HG03439 (cell line): ENCODE results near the gene ICA1.

ENCODE experiments used
- ATAC-seq: cut with Tn5 transposase; IDR thresholded peaks from one replicate; pipeline ENCODE4 v1.9.1; 2021; ENCODE audit warnings: mild to moderate bottlenecking, moderate library complexity; ENCODE audit not compliant: unreplicated experiment

Gene ICA1

GRCh38 chr7:8228766-8229674 is 32.9 kb downstream of the ICA1 start:
- no peak for ATAC-seq

GRCh38 chr7:8228068-8228467 is 33.9 kb downstream of the ICA1 start:
- no peak for ATAC-seq

GRCh38 chr7:8227261-8227660 is 34.7 kb downstream of the ICA1 start:
- no peak for ATAC-seq

- no peak for ATAC-seq
Measured at GRCh38 chr7:8226501-8226900, 35.5 kb downstream of the ICA1 start.

- no peak for ATAC-seq
Measured at GRCh38 chr7:8221567-8221966, 40.4 kb downstream of the ICA1 start.

DNA sequence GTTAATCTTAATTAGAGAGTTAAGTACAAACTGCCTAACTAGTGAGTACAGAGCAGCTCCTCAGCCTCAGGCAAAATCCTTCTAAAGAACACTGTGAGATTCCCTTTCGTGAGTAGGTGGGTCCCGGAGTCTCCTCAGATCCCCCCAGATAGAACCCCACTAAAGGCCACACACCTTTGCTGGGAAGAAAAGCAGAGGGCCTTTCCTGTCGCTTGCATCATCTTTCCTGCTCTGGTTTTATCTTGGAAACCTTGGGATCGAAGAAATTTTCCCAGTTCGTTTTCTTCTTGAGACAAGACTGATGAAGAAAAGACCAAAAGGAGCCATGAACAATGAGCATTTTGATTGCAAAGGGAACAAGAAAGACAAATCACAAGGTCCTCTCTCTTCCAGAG is 40.9 kb downstream of the ICA1 start:
- ATAC-seq, result no peak

GRCh38 chr7:8220376-8221100 is 41.4 kb downstream of the ICA1 start:
- no peak for ATAC-seq

DNA sequence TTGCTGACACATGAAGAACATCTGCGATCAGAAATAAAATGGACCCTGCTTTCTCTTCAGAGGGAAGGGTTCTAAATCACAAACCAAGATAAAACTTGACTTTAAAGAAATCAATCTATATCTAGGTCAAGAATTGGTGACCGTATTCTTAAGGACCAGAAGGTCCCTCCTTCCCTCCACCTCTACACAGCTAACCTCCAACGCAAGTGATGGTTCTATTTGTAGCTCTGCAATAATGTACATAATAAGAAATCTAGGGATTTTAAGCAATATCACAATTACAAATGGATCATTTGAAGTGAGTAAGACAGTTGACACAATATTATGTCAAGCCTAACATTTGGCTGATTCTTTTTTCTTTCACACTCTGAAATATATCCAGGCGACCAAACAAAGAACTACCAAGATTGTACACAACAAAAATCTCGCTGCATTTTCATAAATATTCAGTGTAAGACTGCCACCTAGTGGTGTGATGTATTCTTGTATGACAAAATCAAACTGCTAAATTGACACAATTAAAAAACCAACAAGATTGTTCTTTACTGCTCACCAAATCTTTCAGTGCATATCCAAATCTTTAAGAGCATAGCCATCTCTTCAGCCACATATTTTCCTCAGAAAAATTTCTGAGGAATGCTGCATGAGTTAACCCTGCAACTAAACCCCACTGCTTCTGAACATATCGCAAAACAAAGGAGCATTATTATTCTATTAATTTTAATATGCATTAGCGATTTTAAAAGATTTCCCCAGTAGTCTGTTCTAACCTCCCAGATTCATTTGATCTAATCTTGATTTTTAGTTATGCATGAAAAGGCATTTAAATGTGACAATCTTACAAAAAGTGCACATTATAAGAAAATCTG is 44.5 kb downstream of the ICA1 start:
- no peak for ATAC-seq

GRCh38 chr7:8216334-8216690 is 45.7 kb downstream of the ICA1 start:
- ATAC-seq, result no peak

DNA sequence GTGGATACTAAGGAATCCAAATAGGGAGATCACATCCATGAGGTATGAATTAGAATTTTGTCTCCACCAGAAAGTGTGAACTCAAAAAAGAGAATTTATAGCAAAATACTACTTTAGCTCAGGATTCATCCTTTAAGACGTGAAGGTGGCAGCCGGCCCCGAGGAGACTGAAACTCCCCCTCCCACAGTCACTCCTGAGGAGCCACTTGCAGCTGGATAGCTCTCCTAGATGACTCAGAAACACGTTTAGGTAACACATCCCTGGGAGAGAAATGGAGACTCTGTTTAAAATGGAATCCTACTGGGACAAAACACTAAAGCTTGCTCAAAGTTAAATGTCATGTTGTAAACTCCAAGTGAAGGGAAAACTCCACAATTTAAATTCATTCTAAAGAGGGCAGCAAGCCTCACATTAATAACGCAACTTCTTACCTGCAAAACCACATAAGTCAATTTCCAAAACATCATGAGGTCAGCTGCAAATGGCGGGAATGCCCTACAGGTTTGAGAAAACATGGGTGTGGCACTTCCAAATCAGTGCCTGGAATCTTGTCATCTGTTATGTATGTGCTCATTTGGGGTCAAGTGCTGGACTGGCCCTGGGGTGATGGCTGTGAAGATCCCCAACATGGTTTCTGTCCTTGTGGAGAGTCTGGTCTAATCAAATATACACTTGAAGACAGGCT is 46.2 kb downstream of the ICA1 start:
- no peak for ATAC-seq

- no peak for ATAC-seq
Measured at GRCh38 chr7:8214244-8214824, 47.6 kb downstream of the ICA1 start.

GRCh38 chr7:8213381-8213780 is 48.6 kb downstream of the ICA1 start:
- ATAC-seq, result no peak

GRCh38 chr7:8212638-8213037 is 49.3 kb downstream of the ICA1 start:
- ATAC-seq, result no peak

DNA sequence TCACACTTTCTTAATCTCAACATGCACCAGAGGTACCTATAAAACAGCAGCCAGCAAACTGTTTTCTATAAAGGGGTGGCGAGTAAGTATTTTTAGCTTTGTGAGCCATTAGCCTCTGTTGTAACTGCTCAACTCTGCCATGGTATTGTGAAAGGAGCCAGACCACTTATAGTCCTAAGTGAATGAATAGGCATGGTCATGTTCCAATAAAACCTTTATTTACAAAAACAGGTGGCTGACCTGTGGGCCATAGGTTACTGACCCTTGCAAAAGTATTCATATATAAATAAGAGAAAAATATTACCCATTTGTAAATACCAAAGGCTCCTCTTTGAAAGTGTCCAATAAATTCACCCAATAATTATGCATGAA is 50.3 kb downstream of the ICA1 start:
- no peak for ATAC-seq

GRCh38 chr7:8210845-8211724 is 50.9 kb downstream of the ICA1 start:
- no peak for ATAC-seq

DNA sequence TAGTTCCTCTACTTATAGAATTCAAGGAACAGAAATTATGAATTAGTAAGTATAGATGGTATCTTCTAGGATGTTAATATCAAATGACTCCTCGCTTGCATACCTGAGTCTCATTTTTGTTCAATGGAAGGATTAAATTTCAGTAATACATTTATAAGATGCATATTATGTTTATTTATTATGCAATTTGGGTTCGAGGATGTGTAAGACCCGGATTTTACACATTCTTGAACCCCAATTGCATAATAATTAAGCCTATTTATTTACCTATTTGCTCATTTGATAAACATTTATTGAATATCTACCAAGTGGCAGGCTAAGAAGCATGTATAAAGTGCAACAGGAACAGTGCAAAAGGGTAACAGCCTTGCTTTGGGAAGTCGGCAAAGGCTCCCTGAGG is 52.6 kb downstream of the ICA1 start:
- ATAC-seq, result no peak

GRCh38 chr7:8208816-8209215 is 53.2 kb downstream of the ICA1 start:
- ATAC-seq, result no peak

GRCh38 chr7:8206956-8207355 is 55.0 kb downstream of the ICA1 start:
- ATAC-seq, result no peak

DNA sequence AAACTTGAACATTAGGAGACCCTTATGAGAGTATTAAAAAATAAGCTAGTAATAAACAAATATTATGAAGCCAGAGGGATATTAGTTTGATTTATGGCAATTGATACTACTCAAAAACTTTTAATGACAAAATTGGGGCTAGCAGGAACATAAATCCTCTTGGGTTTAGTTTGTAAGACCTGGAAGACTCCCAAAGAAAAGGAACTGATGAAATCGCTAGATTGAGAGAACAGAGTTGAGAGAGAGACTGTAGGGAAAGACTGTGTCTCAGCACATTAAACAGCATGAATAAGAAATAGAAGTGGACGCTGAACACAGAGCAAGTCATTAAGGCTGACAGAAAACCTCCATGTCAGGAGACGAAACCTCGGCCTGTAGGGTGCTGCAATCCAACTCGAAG is 56.4 kb downstream of the ICA1 start:
- no peak for ATAC-seq

DNA sequence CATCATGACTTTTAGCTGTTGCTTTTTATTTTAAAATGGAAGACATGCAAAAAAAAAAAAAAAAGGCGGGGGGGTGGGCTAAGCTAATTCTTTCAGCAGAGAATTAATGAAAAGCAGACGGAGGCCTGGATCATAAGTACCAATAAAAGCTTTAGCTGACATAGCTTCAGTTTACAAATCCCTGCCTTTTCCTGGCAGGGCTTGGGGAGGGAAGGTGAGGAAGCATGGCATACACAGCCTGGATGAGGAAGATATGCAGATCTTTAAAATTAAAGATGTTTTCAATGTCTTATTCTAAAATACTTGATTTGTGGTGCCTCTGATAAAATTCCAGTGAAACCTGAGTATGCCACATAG is 57.0 kb downstream of the ICA1 start:
- no peak for ATAC-seq
